ENCODE results near the gene MUS81. TPM values are rescaled to one million over a fixed set of nuclear protein-coding genes. Genes with fewer than 3 reads are reported as not detected.

The MUS81 gene
- total and polyA plus RNA-seq, 7 experiments from 2014 or later, result 18.3 to 117 (median 68.8) TPM

- H3K36me3 Mint-ChIP-seq, result no peaks in the 10 kb centered on the region
- peaks cover 0 to 3% (median 0%) of the 10 kb centered on the region in 5 donors for H3K27me3 Mint-ChIP-seq
- ChIA-PET CTCF (interaction anchor here (0.6 to 5.0 kb wide), 2 partner anchors 11 to 375 kb away, joined by 4 to 36 read pairs; no protein-coding TSS in a partner anchor), POLR2A (interaction anchor here (0.6 to 5.0 kb wide), 8 partner anchors 11 to 227 kb away, joined by 3 to 21 read pairs (median 3); partner anchors contain the start of genes CFL1 and SART1)
- H3K9me3 ChIP-seq (ENCODE audit: control insufficient read depth in 2 of 3, low read length in 3 of 3), result no peaks in the 10 kb centered on the region
- intact Hi-C loops (cut with micrococcal nuclease), result no loop called here
- peaks cover 0 to 6% of the 10 kb centered on the region in 2 donors for H3K27me3 ChIP-seq (ENCODE audit: control insufficient read depth in 2 of 2, insufficient read depth in 2 of 2, low read length in 2 of 2)
- H3K27ac Mint-ChIP-seq, result peak overlapping the region in 5 of 9 donors; percentile 6 to 67 (median 19)
- ATAC-seq (no peak), DNase-seq (no peak)
- peaks cover 43 to 48% of the 10 kb centered on the region in 2 donors for H3K4me1 ChIP-seq (ENCODE audit: control insufficient read depth in 2 of 2, insufficient read depth in 2 of 2, low read length in 2 of 2)
- H3K4me1 Mint-ChIP-seq, result peaks cover 17 to 62% (median 38%) of the 10 kb centered on the region in 7 donors
- no peak overlapping the region for H3K4me3 ChIP-seq (ENCODE audit: low read length)
- no peaks in the 10 kb centered on the region for H3K9me3 Mint-ChIP-seq
- no peaks in the 10 kb centered on the region for H3K36me3 ChIP-seq (ENCODE audit: control insufficient read depth in 2 of 3, insufficient read depth in 3 of 3, low read length in 3 of 3)
- H3K4me3 Mint-ChIP-seq, result peak overlapping the region in 2 of 10 donors; percentile 3 to 15
- no peak overlapping the region for H3K27ac ChIP-seq (ENCODE audit: low read depth, low read length)
Observed at GRCh38 chr11:65896034-65896999, 36.1 kb downstream of the MUS81 start.

GRCh38 chr11:65897020-65897471 lies 36.8 kb downstream of the MUS81 start:
- peaks cover 0 to 4% (median 0%) of the 10 kb centered on the region in 5 donors for H3K27me3 Mint-ChIP-seq
- ChIA-PET POLR2A (interaction anchor here (0.6 to 5.0 kb wide), 5 partner anchors 21 to 227 kb away, joined by 3 to 21 read pairs (median 3); partner anchors contain the start of gene CFL1), CTCF (interaction anchor here (5.0 kb wide), 1 partner anchor 12 kb away, joined by 36 read pairs; no protein-coding TSS in a partner anchor)
- no peak overlapping the region for H3K27ac ChIP-seq (ENCODE audit: low read depth, low read length)
- no peak for DNase-seq
- no peak for ATAC-seq
- H3K4me3 ChIP-seq (ENCODE audit: low read length), result no peak overlapping the region
- H3K4me3 Mint-ChIP-seq, result peak overlapping the region in 1 of 10 donors; percentile 36
- intact Hi-C loops (cut with micrococcal nuclease), result no loop called here
- no peaks in the 10 kb centered on the region for H3K36me3 ChIP-seq (ENCODE audit: control insufficient read depth in 2 of 3, insufficient read depth in 3 of 3, low read length in 3 of 3)
- peaks cover 39 to 43% of the 10 kb centered on the region in 2 donors for H3K4me1 ChIP-seq (ENCODE audit: control insufficient read depth in 2 of 2, insufficient read depth in 2 of 2, low read length in 2 of 2)
- no peaks in the 10 kb centered on the region for H3K9me3 Mint-ChIP-seq
- H3K4me1 Mint-ChIP-seq, result peaks cover 15 to 62% (median 35%) of the 10 kb centered on the region in 7 donors
- H3K36me3 Mint-ChIP-seq, result no peaks in the 10 kb centered on the region
- no peaks in the 10 kb centered on the region for H3K9me3 ChIP-seq (ENCODE audit: control insufficient read depth in 2 of 3, low read length in 3 of 3)
- H3K27ac Mint-ChIP-seq, result peak overlapping the region in 1 of 9 donors; percentile 29
- H3K27me3 ChIP-seq (ENCODE audit: control insufficient read depth in 2 of 2, insufficient read depth in 2 of 2, low read length in 2 of 2), result peaks cover 0 to 6% of the 10 kb centered on the region in 2 donors

- H3K27me3 ChIP-seq (ENCODE audit: control insufficient read depth in 2 of 2, insufficient read depth in 2 of 2, low read length in 2 of 2), result peaks cover 0 to 6% of the 10 kb centered on the region in 2 donors
- POLR2A ChIA-PET, result interaction anchor here (1.4 to 6.5 kb wide), 4 partner anchors 8 to 29 kb away, joined by 3 to 108 read pairs (median 14); partner anchors contain the start of genes CCDC85B and FIBP
- H3K9me3 ChIP-seq (ENCODE audit: control insufficient read depth in 2 of 3, low read length in 3 of 3), result no peaks in the 10 kb centered on the region
- H3K36me3 Mint-ChIP-seq, result no peaks in the 10 kb centered on the region
- no peak overlapping the region for H3K4me3 ChIP-seq (ENCODE audit: low read length)
- H3K27ac Mint-ChIP-seq, result peak overlapping the region in 6 of 9 donors; percentile 24 to 75 (median 72)
- H3K4me3 Mint-ChIP-seq, result peak overlapping the region; percentile 62 to 83 (median 73)
- H3K36me3 ChIP-seq (ENCODE audit: control insufficient read depth in 2 of 3, insufficient read depth in 3 of 3, low read length in 3 of 3), result no peaks in the 10 kb centered on the region
- ATAC-seq, result no peak
- H3K27me3 Mint-ChIP-seq, result peaks cover 0 to 10% (median 3%) of the 10 kb centered on the region in 5 donors
- DNase-seq, result no peak
- peaks cover 23 to 26% of the 10 kb centered on the region in 2 donors for H3K4me1 ChIP-seq (ENCODE audit: control insufficient read depth in 2 of 2, insufficient read depth in 2 of 2, low read length in 2 of 2)
- CTCF ChIA-PET, result interaction anchor here (0.8 to 1.3 kb wide), 4 partner anchors 9 to 60 kb away, joined by 3 to 5 read pairs (median 3); partner anchors contain the start of gene CCDC85B
- peak overlapping the region; percentile 1 for H3K27ac ChIP-seq (ENCODE audit: low read depth, low read length)
- peaks cover 7 to 51% (median 20%) of the 10 kb centered on the region in 7 donors for H3K4me1 Mint-ChIP-seq
- no peaks in the 10 kb centered on the region for H3K9me3 Mint-ChIP-seq
- intact Hi-C loops (cut with micrococcal nuclease), result no loop called here
Observed at GRCh38 chr11:65898656-65899355, 38.6 kb downstream of the MUS81 start.

GRCh38 chr11:65899356-65900124 lies 39.3 kb downstream of the MUS81 start:
- CTCF ChIA-PET, result interaction anchor here (1.1 to 1.8 kb wide), 2 partner anchors 9 to 12 kb away, joined by 3 to 7 read pairs; partner anchors contain the start of gene CCDC85B
- H3K4me3 Mint-ChIP-seq, result peak overlapping the region in 9 of 10 donors; percentile 20 to 81 (median 62)
- no peaks in the 10 kb centered on the region for H3K36me3 Mint-ChIP-seq
- peaks cover 17 to 19% of the 10 kb centered on the region in 2 donors for H3K4me1 ChIP-seq (ENCODE audit: control insufficient read depth in 2 of 2, insufficient read depth in 2 of 2, low read length in 2 of 2)
- H3K4me3 ChIP-seq (ENCODE audit: low read length), result peak overlapping the region; percentile 51
- peaks cover 0 to 6% of the 10 kb centered on the region in 2 donors for H3K27me3 ChIP-seq (ENCODE audit: control insufficient read depth in 2 of 2, insufficient read depth in 2 of 2, low read length in 2 of 2)
- ATAC-seq, result no peak
- peaks cover 0 to 11% (median 3%) of the 10 kb centered on the region in 5 donors for H3K27me3 Mint-ChIP-seq
- peak overlapping the region; percentile 47 for H3K27ac ChIP-seq (ENCODE audit: low read depth, low read length)
- POLR2A ChIA-PET, result interaction anchor here (1.4 to 6.5 kb wide), 4 partner anchors 9 to 29 kb away, joined by 3 to 108 read pairs (median 14); partner anchors contain the start of genes CCDC85B and FIBP
- H3K27ac Mint-ChIP-seq, result peak overlapping the region in 2 of 9 donors; percentile 63 to 65
- DNase-seq, result peak in 2 of 9 donors; percentile 52 to 81
- intact Hi-C loops (cut with micrococcal nuclease), result loop anchor here (1.0 to 10.0 kb wide), 6 partner anchors 9 to 155 kb away; partner anchors contain the start of genes C11orf68 (in 2 of the 2), CCDC85B (in 2 of the 2), DRAP1 (in 2 of the 2) and SART1 (in 1 of the 2)
- H3K9me3 ChIP-seq (ENCODE audit: control insufficient read depth in 2 of 3, low read length in 3 of 3), result no peaks in the 10 kb centered on the region
- no peaks in the 10 kb centered on the region for H3K36me3 ChIP-seq (ENCODE audit: control insufficient read depth in 2 of 3, insufficient read depth in 3 of 3, low read length in 3 of 3)
- H3K4me1 Mint-ChIP-seq, result peaks cover 7 to 45% (median 12%) of the 10 kb centered on the region in 7 donors
- H3K9me3 Mint-ChIP-seq, result no peaks in the 10 kb centered on the region

- Histone ChIP-seq H3K27me3 (ENCODE audit: control insufficient read depth in 2 of 2, insufficient read depth in 2 of 2, low read length in 2 of 2) (peaks cover 0 to 6% of the 10 kb centered on the region in 2 donors), H3K36me3 (ENCODE audit: control insufficient read depth in 2 of 3, insufficient read depth in 3 of 3, low read length in 3 of 3) (no peaks in the 10 kb centered on the region), H3K4me3 (ENCODE audit: low read length) (peak within 1 kb of the TSS; percentile 51), H3K27ac (ENCODE audit: low read depth, low read length) (peak within 1 kb of the TSS; percentile 47), H3K9me3 (ENCODE audit: control insufficient read depth in 2 of 3, low read length in 3 of 3) (no peaks in the 10 kb centered on the region), H3K4me1 (ENCODE audit: control insufficient read depth in 2 of 2, insufficient read depth in 2 of 2, low read length in 2 of 2) (peaks cover 17 to 19% of the 10 kb centered on the region in 2 donors)
- peak; percentile 95 for ATAC-seq
- H3K4me3 Mint-ChIP-seq, result peak within 1 kb of the TSS; percentile 64 to 81 (median 74)
- intact Hi-C loops (cut with micrococcal nuclease), result loop anchor here (1.0 to 10.0 kb wide), 6 partner anchors 10 to 154 kb away; partner anchors contain the start of genes C11orf68 (in 2 of the 2), CCDC85B (in 2 of the 2), DRAP1 (in 2 of the 2) and SART1 (in 1 of the 2)
- peak within 1 kb of the TSS in 6 of 9 donors; percentile 43 to 88 (median 80) for H3K27ac Mint-ChIP-seq
- ChIA-PET CTCF (interaction anchor here (1.1 to 2.4 kb wide), 4 partner anchors 8 to 12 kb away, joined by 3 to 10 read pairs (median 7); partner anchors contain the start of genes CCDC85B and FIBP), POLR2A (interaction anchor here (0.7 to 6.5 kb wide), 10 partner anchors 9 to 103 kb away, joined by 3 to 108 read pairs (median 6); partner anchors contain the start of genes C11orf68, CCDC85B and FIBP)
- H3K36me3 Mint-ChIP-seq, result no peaks in the 10 kb centered on the region
- peaks cover 6 to 42% (median 10%) of the 10 kb centered on the region in 7 donors for H3K4me1 Mint-ChIP-seq
- peak; percentile 83 to 97 (median 89) for DNase-seq
- peaks cover 0 to 11% (median 3%) of the 10 kb centered on the region in 5 donors for H3K27me3 Mint-ChIP-seq
- H3K9me3 Mint-ChIP-seq, result no peaks in the 10 kb centered on the region
Observed at GRCh38 chr11:65900125-65900898, 40.1 kb downstream of the MUS81 start, which contains the start of gene FOSL1. Gene FOSL1 (minus strand): TSS chr11:65900388. CDS start chr11:65900339, 49 bp downstream.
